GM18499 (cell line): ENCODE data around the gene ATP6V1E1.

Source experiments
- ATAC-seq: cut with Tn5 transposase; IDR thresholded peaks from one replicate; pipeline ENCODE4 v1.9.1; 2021; ENCODE audit warnings: moderate number of reproducible peaks; ENCODE audit not compliant: insufficient read depth, unreplicated experiment

The ATP6V1E1 gene

DNA sequence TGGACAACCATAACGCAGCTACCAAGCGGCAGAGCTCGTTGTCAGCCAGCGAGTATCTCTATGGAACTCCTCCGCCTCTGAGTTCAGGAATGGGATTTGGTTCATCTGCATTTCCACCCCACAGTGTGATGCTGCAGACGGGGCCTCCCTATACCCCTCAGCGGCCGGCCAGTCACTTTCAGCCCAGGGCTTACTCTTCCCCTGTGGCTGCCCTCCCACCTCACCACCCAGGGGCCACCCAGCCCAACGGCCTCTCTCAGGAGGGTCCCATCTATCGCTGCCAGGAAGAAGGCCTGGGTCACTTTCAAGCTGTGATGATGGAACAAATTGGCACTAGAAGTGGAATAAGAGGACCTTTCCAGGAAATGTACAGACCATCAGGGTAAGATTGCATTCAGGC is 79.4 kb downstream of the ATP6V1E1 start:
- no peak for ATAC-seq

DNA sequence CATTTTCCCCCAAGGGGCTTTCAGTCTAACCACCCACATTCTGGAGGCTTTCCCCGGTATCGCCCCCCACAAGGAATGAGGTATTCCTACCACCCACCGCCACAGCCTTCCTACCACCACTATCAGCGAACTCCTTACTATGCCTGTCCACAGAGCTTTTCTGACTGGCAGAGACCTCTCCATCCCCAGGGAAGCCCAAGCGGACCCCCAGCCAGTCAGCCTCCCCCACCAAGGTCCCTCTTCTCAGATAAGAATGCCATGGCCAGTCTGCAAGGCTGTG is 79.9 kb downstream of the ATP6V1E1 start:
- ATAC-seq, result no peak

DNA sequence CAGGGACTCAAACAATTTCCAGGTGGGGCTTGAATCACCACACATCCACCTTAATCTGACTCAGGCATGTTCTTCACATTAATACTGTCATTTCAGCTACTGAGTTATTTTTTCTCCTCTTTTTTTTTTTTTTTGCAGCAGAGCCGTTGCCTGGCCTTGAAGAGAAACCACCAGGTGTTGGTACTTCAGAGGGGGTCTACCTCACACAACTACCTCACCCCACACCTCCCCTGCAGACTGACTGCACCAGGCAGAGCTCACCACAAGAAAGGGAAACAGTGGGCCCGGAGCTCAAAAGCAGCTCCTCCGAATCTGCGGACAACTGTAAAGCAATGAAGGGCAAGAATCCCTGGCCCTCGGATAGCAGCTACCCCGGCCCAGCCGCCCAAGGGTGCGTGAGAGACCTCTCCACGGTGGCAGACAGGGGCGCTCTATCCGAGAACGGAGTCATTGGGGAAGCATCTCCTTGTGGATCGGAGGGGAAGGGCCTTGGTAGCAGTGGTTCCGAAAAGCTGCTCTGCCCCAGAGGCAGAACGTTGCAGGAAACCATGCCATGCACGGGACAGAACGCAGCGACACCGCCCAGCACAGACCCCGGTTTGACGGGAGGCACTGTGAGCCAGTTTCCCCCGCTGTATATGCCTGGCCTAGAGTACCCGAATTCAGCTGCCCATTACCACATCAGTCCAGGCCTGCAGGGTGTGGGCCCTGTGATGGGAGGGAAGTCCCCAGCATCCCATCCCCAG is 80.4 kb downstream of the ATP6V1E1 start:
- ATAC-seq, result no peak

DNA sequence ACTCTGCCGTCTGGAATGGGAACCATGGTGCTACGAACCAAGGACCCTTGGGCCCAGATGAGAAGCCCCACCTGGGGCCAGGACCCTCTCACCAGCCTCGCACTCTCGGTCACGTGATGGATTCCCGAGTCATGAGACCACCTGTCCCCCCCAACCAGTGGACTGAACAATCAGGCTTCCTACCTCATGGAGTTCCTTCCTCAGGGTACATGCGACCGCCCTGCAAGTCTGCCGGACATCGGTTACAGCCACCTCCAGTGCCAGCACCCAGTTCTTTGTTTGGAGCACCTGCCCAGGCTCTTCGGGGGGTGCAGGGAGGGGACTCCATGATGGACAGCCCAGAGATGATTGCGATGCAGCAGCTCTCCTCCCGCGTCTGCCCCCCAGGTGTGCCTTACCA is 86.1 kb downstream of the ATP6V1E1 start:
- no peak for ATAC-seq
